Naive thymus-derived CD4-positive, alpha-beta T cell (primary cell): ENCODE results near the gene NEK5. TPM values are rescaled to one million over a fixed set of nuclear protein-coding genes. Genes with fewer than 3 reads are reported as not detected.

ENCODE experiments used
- ATAC-seq: fragments of 150-1000 bp; cut with Tn5 transposase; 2 replicates; pipeline ENCODE4 v1.10.0; 2021; ENCODE audit warnings: mild to moderate bottlenecking, moderate library complexity
- CTCF ChIA-PET: fragments of 350-600 bp; sonication (Branson Sonifier 250); formaldehyde crosslinking; loops from one replicate; lab custom pipeline; 2021; ENCODE audit warnings: antibody characterized with exemption; lab: Charles Lee
- POLR2A ChIA-PET: fragments of 350-600 bp; sonication (Branson Sonifier 250); formaldehyde crosslinking; loops from one replicate; lab custom pipeline; 2021; ENCODE audit warnings: antibody characterized with exemption, inconsistent platforms; lab: Charles Lee
- DNase-seq, 9 donors: peaks; one replicate each; pipeline versions ENCODE4 v3.0.0 to v3.0.0-alpha.2; 2020 to 2022; ENCODE audit warnings: mixed read lengths in 1 of 9
- H3K27ac ChIP-seq: one replicate; pipeline ENCODE4 v1.7.0; 2013; ENCODE audit warnings: mild to moderate bottlenecking, low read depth, low read length, moderate library complexity
- H3K27me3 ChIP-seq, 2 donors: one replicate each; pipeline ENCODE4 v1.7.0; 2013; ENCODE audit warnings: low read length in 2 of 2, mild to moderate bottlenecking in 2 of 2, moderate library complexity in 2 of 2; ENCODE audit not compliant: control insufficient read depth in 2 of 2, insufficient read depth in 2 of 2
- H3K36me3 ChIP-seq, 3 experiments: 1 replicate in 2 of 3; 2 replicates in 1 of 3; pipeline ENCODE4 v1.7.0; 2013; ENCODE audit warnings: low read length in 3 of 3, mild to moderate bottlenecking in 3 of 3, moderate library complexity in 1 of 3; ENCODE audit not compliant: insufficient read depth in 3 of 3, control insufficient read depth in 2 of 3
- H3K4me1 ChIP-seq, 2 donors: one replicate each; pipeline ENCODE4 v1.7.0; 2013; ENCODE audit warnings: low read length in 2 of 2, mild to moderate bottlenecking in 2 of 2, moderate library complexity in 1 of 2; ENCODE audit not compliant: control insufficient read depth in 2 of 2, insufficient read depth in 2 of 2
- H3K4me3 ChIP-seq: 2 replicates; pipeline ENCODE4 v1.7.0; 2013; ENCODE audit warnings: mild to moderate bottlenecking, low read length
- H3K9me3 ChIP-seq, 3 experiments: 1 replicate in 2 of 3; 2 replicates in 1 of 3; pipeline ENCODE4 v1.7.0; 2013; ENCODE audit warnings: low read length in 3 of 3; ENCODE audit not compliant: control insufficient read depth in 2 of 3
- H3K27ac Mint-ChIP-seq, 9 donors: one replicate each; pipeline ENCODE4 v1.8.0; 2020 to 2022; ENCODE audit warnings: mixed read lengths in 9 of 9, mild to moderate bottlenecking in 8 of 9, moderate library complexity in 5 of 9, inconsistent platforms in 2 of 9
- H3K27me3 Mint-ChIP-seq, 5 donors: one replicate each; pipeline ENCODE4 v1.8.0; 2021 to 2022; ENCODE audit warnings: mixed read lengths in 5 of 5, mild to moderate bottlenecking in 1 of 5
- H3K36me3 Mint-ChIP-seq, 5 donors: one replicate each; pipeline ENCODE4 v1.8.0; 2020 to 2022; ENCODE audit warnings: mixed read lengths in 5 of 5, mild to moderate bottlenecking in 3 of 5, inconsistent platforms in 1 of 5
- H3K4me1 Mint-ChIP-seq, 7 donors: one replicate each; pipeline ENCODE4 v1.8.0; 2020 to 2022; ENCODE audit warnings: mixed read lengths in 7 of 7, mild to moderate bottlenecking in 3 of 7, inconsistent platforms in 1 of 7
- H3K4me3 Mint-ChIP-seq, 10 donors: one replicate each; pipeline ENCODE4 v1.8.0; 2020 to 2022; ENCODE audit warnings: mild to moderate bottlenecking in 10 of 10, mixed read lengths in 10 of 10, moderate library complexity in 6 of 10, inconsistent platforms in 2 of 10
- H3K9me3 Mint-ChIP-seq, 11 donors: one replicate each; pipeline ENCODE4 v1.8.0; 2020 to 2022; ENCODE audit warnings: mixed read lengths in 11 of 11, mild to moderate bottlenecking in 4 of 11, inconsistent platforms in 1 of 11, moderate library complexity in 1 of 11
- intact Hi-C, 2 donors: fragments of 100-400 bp; cut with micrococcal nuclease; formaldehyde crosslinking; loops; one replicate each; pipeline ENCODE4 v1.15.1; 2023
- polyA plus RNA-seq, 2 donors: library from polyadenylated mRNA; unstranded; fragments of 300-500 nt; fragmentation: Illumina TruSeq; gene quantifications; one replicate each; pipeline ENCODE4 v1.2.3, GENCODE V29; 2021
- total RNA-seq, 6 experiments: library from RNA in 5 of 6; stranded (reverse) in 5 of 6; gene quantifications; 1 replicate in 5 of 6; 2 replicates in 1 of 6; pipeline ENCODE4 v1.2.3 and lab custom pipeline; 2021 to 2026

Gene NEK5
- total and polyA plus RNA-seq, 7 experiments from 2014 or later, result 0.14 TPM; not detected in 6

DNA sequence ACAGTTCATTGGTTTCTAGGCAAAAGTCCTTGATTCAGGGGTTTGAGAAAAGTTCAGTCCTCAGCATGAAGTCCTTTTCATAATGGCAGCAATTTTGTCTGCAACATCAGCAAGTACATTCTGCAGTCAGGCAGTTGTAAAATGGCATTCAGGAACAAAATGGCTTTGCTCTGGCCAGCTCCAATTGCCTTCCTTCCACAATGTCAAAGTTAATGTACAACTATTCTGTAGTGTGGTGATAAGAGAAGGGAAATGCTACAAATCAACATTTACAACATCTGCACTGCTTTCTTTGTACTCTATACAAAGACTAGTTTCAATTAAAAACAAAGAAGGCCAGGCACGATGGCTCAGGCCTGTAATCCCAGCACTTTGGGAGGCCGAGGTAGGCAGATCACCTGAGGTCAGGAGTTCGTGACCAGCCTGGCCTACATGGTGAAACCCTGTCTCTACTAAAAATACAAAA is 32.3 kb upstream of the NEK5 start:
- Histone ChIP-seq H3K36me3 (no peaks in the 10 kb centered on the region), H3K27me3 (no peaks in the 10 kb centered on the region), H3K4me1 (peaks cover 6 to 15% of the 10 kb centered on the region in 2 donors), H3K9me3 (no peaks in the 10 kb centered on the region), H3K4me3 (no peak overlapping the region), H3K27ac (no peak overlapping the region)
- DNase-seq (no peak), ATAC-seq (no peak)
- POLR2A ChIA-PET, result interaction anchor here (0.7 to 2.3 kb wide), 2 partner anchors 11 to 709 kb away, joined by 3 to 6 read pairs; no protein-coding TSS in a partner anchor
- intact Hi-C loops, result no loop called here
- no peak overlapping the region for H3K4me3 Mint-ChIP-seq
- peak overlapping the region in 1 of 9 donors; percentile 14 for H3K27ac Mint-ChIP-seq
- H3K4me1 Mint-ChIP-seq, result peaks cover 16 to 58% (median 51%) of the 10 kb centered on the region in 7 donors
- CTCF ChIA-PET, result no interaction called here
- peaks cover 0 to 5% (median 0%) of the 10 kb centered on the region in 5 donors for H3K27me3 Mint-ChIP-seq
- no peaks in the 10 kb centered on the region for H3K9me3 Mint-ChIP-seq
- peaks cover 0 to 13% (median 5%) of the 10 kb centered on the region in 5 donors for H3K36me3 Mint-ChIP-seq

- Histone ChIP-seq H3K27me3 (no peaks in the 10 kb centered on the region), H3K9me3 (no peaks in the 10 kb centered on the region), H3K27ac (no peak overlapping the region), H3K4me1 (peaks cover 6 to 15% of the 10 kb centered on the region in 2 donors), H3K36me3 (no peaks in the 10 kb centered on the region), H3K4me3 (no peak overlapping the region)
- ChIA-PET POLR2A (interaction anchor here (0.9 to 2.3 kb wide), 4 partner anchors 11 to 333 kb away, joined by 4 to 15 read pairs (median 5); no protein-coding TSS in a partner anchor), CTCF (no interaction called here)
- Mint-ChIP-seq H3K36me3 (peaks cover 0 to 13% (median 3%) of the 10 kb centered on the region in 5 donors), H3K27ac (peak overlapping the region in 3 of 9 donors; percentile 36 to 53 (median 47)), H3K27me3 (peaks cover 0 to 5% (median 0%) of the 10 kb centered on the region in 5 donors), H3K4me1 (peaks cover 16 to 57% (median 51%) of the 10 kb centered on the region in 7 donors), H3K9me3 (no peaks in the 10 kb centered on the region), H3K4me3 (peak overlapping the region in 9 of 10 donors; percentile 17 to 91 (median 64))
- DNase-seq (peak in 1 of 9 donors; percentile 14), ATAC-seq (no peak)
- intact Hi-C loops, result no loop called here
These were observed 31.6 kb upstream of the NEK5 start for GRCh38 chr13:52160506-52160905.

DNA sequence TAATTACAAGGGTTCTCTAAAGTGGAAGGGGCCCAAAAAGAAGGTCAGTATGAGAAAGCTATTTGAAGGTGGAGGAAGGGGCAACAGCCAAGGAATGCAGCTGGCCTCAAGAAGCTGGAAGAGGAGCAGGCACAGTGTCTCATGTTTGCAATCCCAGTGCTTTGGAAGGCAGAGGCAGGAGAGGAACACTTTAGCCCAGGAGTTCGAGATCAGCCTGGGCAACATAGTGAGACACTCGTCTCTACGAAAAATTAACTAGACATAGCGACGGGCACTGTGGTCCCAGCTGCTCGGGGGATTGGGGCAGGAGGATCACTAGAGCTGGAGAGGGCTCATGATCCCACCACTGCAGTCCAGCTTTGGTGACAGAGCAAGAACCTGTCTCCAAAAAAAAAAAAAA is 31.2 kb upstream of the NEK5 start:
- Mint-ChIP-seq H3K27ac (peak overlapping the region in 8 of 9 donors; percentile 63 to 90 (median 80)), H3K9me3 (no peaks in the 10 kb centered on the region), H3K4me3 (peak overlapping the region; percentile 86 to 92 (median 90)), H3K36me3 (peaks cover 0 to 11% (median 0%) of the 10 kb centered on the region in 5 donors), H3K4me1 (peaks cover 16 to 55% (median 51%) of the 10 kb centered on the region in 7 donors), H3K27me3 (peaks cover 0 to 5% (median 0%) of the 10 kb centered on the region in 5 donors)
- Histone ChIP-seq H3K27me3 (no peaks in the 10 kb centered on the region), H3K4me3 (peak overlapping the region; percentile 69), H3K9me3 (no peaks in the 10 kb centered on the region), H3K4me1 (peaks cover 6 to 15% of the 10 kb centered on the region in 2 donors), H3K27ac (no peak overlapping the region), H3K36me3 (no peaks in the 10 kb centered on the region)
- ChIA-PET POLR2A (interaction anchor here (0.9 to 2.3 kb wide), 4 partner anchors 12 to 332 kb away, joined by 4 to 15 read pairs (median 5); no protein-coding TSS in a partner anchor), CTCF (interaction anchor here (0.8 to 1.0 kb wide), 2 partner anchors 41 to 467 kb away, joined by 3 read pairs; no protein-coding TSS in a partner anchor)
- no peak for ATAC-seq
- no peak for DNase-seq
- intact Hi-C loops, result no loop called here

DNA sequence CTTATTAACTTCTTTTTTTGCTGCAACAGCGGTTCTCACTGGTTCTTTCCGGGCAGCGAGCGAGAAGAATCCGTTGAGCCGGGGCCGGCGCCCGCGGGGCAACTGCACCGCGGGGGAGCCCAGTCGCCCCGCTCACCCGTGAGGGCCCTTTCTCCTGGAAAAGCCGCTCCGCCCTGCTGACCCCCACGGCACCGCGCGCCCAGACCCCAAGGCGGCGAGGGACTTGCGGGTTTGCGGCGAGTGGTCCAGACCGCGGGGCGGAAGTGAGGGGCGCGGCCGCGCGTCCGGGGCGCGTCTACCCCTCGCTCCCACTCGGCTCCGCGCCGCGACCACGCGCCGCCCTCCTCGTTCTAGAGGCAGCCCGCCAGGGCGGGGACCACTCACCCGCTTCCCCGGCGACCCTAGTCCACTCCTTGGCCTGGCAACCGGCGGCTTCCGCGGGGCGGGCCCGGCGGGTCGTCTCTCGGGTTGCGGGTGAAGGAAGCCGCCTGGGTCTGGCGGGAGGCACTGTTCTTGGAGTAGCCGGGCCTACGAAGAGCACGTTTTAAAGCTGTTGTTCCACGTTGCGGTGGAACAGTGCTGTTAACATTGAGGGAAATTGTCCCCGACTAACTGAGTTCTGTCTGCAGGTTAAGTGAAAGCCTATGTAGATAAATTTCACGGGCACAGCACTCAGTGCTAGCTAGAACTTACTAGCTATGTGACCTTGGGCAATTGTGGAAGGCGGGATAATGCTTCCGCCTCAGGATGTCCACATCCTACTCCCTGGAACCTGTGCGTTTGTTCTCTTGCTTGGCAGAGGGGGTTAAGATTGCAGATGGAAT is 30.5 kb upstream of the NEK5 start, which contains the start of gene NEK3:
Gene NEK3, minus strand, starts transcription at position 439 of the 824 bp plus-strand sequence. CDS start 3,406 bp downstream, outside the sequence.
- H3K4me3 Mint-ChIP-seq, result peak within 1 kb of the TSS; percentile 86 to 92 (median 90)
- peaks cover 0 to 11% (median 0%) of the 10 kb centered on the region in 5 donors for H3K36me3 Mint-ChIP-seq
- H3K27ac Mint-ChIP-seq, result peak within 1 kb of the TSS; percentile 62 to 94 (median 86)
- H3K27me3 Mint-ChIP-seq, result peaks cover 0 to 5% (median 0%) of the 10 kb centered on the region in 5 donors
- peaks cover 16 to 55% (median 51%) of the 10 kb centered on the region in 7 donors for H3K4me1 Mint-ChIP-seq
- peak; percentile 32 to 69 (median 51) for DNase-seq
- CTCF ChIA-PET, result interaction anchor here (0.6 to 1.0 kb wide), 3 partner anchors 42 to 467 kb away, joined by 3 read pairs; no protein-coding TSS in a partner anchor
- ATAC-seq, result peak; percentile 83
- Histone ChIP-seq H3K4me3 (peak within 1 kb of the TSS; percentile 69), H3K27me3 (no peaks in the 10 kb centered on the region), H3K36me3 (no peaks in the 10 kb centered on the region), H3K27ac (peak within 1 kb of the TSS; percentile 61), H3K4me1 (peaks cover 6 to 15% of the 10 kb centered on the region in 2 donors), H3K9me3 (no peaks in the 10 kb centered on the region)
- H3K9me3 Mint-ChIP-seq, result no peaks in the 10 kb centered on the region
- intact Hi-C loops, result loop anchor here (1.0 to 2.0 kb wide), 4 partner anchors 31 to 296 kb away; partner anchors contain the start of genes ALG11 (in 1 of the 2), CKAP2 (in 1 of the 2) and NEK5 (in 1 of the 2)
- POLR2A ChIA-PET, result interaction anchor here (0.9 to 2.3 kb wide), 4 partner anchors 13 to 331 kb away, joined by 4 to 15 read pairs (median 5); no protein-coding TSS in a partner anchor

DNA sequence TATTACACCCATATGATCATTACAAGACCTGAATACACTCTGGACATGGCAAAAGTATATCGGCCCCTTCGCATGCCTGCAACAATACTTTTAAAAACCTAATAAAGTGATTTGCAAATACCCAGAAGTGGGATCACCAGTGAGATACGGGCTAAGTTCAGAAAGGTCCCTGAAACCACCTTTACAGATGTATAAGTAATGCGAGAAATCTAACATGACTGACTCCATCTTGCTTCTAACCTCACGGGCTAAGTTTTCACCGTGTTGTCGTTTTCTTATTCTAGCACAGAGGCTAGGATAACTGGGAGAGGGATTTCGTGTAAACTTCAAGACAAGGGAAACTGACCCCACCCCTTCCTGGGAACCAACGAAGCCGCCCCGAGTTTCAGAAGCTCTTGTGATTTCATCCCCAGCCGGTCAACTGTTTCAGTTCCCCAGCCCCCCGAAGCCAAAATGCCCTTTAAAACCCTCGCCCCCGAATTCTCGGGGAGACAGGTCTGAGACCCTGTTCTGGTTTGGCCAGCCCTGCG is 29.8 kb upstream of the NEK5 start:
- Histone ChIP-seq H3K4me3 (peak overlapping the region; percentile 69), H3K27me3 (no peaks in the 10 kb centered on the region), H3K9me3 (no peaks in the 10 kb centered on the region), H3K4me1 (peaks cover 6 to 15% of the 10 kb centered on the region in 2 donors), H3K36me3 (no peaks in the 10 kb centered on the region), H3K27ac (peak overlapping the region; percentile 61)
- Mint-ChIP-seq H3K4me3 (peak overlapping the region; percentile 86 to 92 (median 90)), H3K27ac (peak overlapping the region; percentile 52 to 94 (median 86)), H3K27me3 (peaks cover 0 to 5% (median 0%) of the 10 kb centered on the region in 5 donors), H3K36me3 (peaks cover 0 to 11% (median 0%) of the 10 kb centered on the region in 5 donors), H3K9me3 (no peaks in the 10 kb centered on the region), H3K4me1 (peaks cover 15 to 55% (median 51%) of the 10 kb centered on the region in 7 donors)
- ChIA-PET POLR2A (no interaction called here), CTCF (interaction anchor here (0.6 kb wide), 1 partner anchor 238 kb away, joined by 3 read pairs; no protein-coding TSS in a partner anchor)
- ATAC-seq (peak; percentile 2), DNase-seq (peak in 1 of 9 donors; percentile 10)
- intact Hi-C loops, result loop anchor here (1.0 to 2.0 kb wide), 4 partner anchors 30 to 297 kb away; partner anchors contain the start of genes ALG11 (in 1 of the 2), CKAP2 (in 1 of the 2) and NEK5 (in 1 of the 2)
